ENCODE results near the gene ST14.
"Not testable (repeated sequence)": the region's sequence is repeated elsewhere in the genome, so short reads cannot be mapped to it uniquely, and the experiment has no call there.

ST14 gene

GRCh38 chr11:130161441-130162145, 2.0 kb downstream of the ST14 start:
- in situ Hi-C loops (cut with HindIII; ENCODE audit: low sequenced_read_pairs) = no loop called here

GRCh38 chr11:130162733-130163132, 3.2 kb downstream of the ST14 start:
- in situ Hi-C loops (cut with HindIII; ENCODE audit: low sequenced_read_pairs) = no loop called here

GRCh38 chr11:130163346-130164220, 4.0 kb downstream of the ST14 start:
- in situ Hi-C loops (cut with HindIII; ENCODE audit: low sequenced_read_pairs) = no loop called here

GRCh38 chr11:130164221-130164570, 4.6 kb downstream of the ST14 start:
- in situ Hi-C loops (cut with HindIII; ENCODE audit: low sequenced_read_pairs) = no loop called here

GRCh38 chr11:130165601-130166456, 6.2 kb downstream of the ST14 start:
- in situ Hi-C loops (cut with HindIII; ENCODE audit: low sequenced_read_pairs) = no loop called here

- in situ Hi-C loops (cut with HindIII; ENCODE audit: low sequenced_read_pairs) = no loop called here
These were observed 6.8 kb downstream of the ST14 start for GRCh38 chr11:130166457-130166784.

GRCh38 chr11:130167146-130167545, 7.6 kb downstream of the ST14 start:
- in situ Hi-C loops (cut with HindIII; ENCODE audit: low sequenced_read_pairs) = no loop called here

GRCh38 chr11:130168105-130168504, 8.5 kb downstream of the ST14 start:
- in situ Hi-C loops (cut with HindIII; ENCODE audit: low sequenced_read_pairs) = no loop called here

GRCh38 chr11:130170345-130170744, 10.8 kb downstream of the ST14 start:
- in situ Hi-C loops (cut with HindIII; ENCODE audit: low sequenced_read_pairs) = no loop called here

- in situ Hi-C loops (cut with HindIII; ENCODE audit: low sequenced_read_pairs) = no loop called here
These were observed 12.0 kb downstream of the ST14 start for GRCh38 chr11:130171534-130171933.

- in situ Hi-C loops (cut with HindIII; ENCODE audit: low sequenced_read_pairs) = not testable (repeated sequence)
These were observed 12.4 kb downstream of the ST14 start for GRCh38 chr11:130172001-130172400.

- in situ Hi-C loops (cut with HindIII; ENCODE audit: low sequenced_read_pairs) = no loop called here
These were observed 15.1 kb downstream of the ST14 start for GRCh38 chr11:130174642-130175041.

- in situ Hi-C loops (cut with HindIII; ENCODE audit: low sequenced_read_pairs) = no loop called here
These were observed 16.3 kb downstream of the ST14 start for GRCh38 chr11:130175898-130176297.

- in situ Hi-C loops (cut with HindIII; ENCODE audit: low sequenced_read_pairs) = no loop called here
These were observed 18.2 kb downstream of the ST14 start for GRCh38 chr11:130177782-130178181.

- in situ Hi-C loops (cut with HindIII; ENCODE audit: low sequenced_read_pairs) = no loop called here
These were observed 19.1 kb downstream of the ST14 start for GRCh38 chr11:130178441-130179339.

- in situ Hi-C loops (cut with HindIII; ENCODE audit: low sequenced_read_pairs) = no loop called here
These were observed 20.1 kb downstream of the ST14 start for GRCh38 chr11:130179396-130180306.

GRCh38 chr11:130180491-130180890, 20.9 kb downstream of the ST14 start:
- in situ Hi-C loops (cut with HindIII; ENCODE audit: low sequenced_read_pairs) = no loop called here

GRCh38 chr11:130180896-130181294, 21.3 kb downstream of the ST14 start:
- in situ Hi-C loops (cut with HindIII; ENCODE audit: low sequenced_read_pairs) = no loop called here
